UCSD-AML1 (cell line): ENCODE results near the gene PJA2.
"Not testable (repeated sequence)": the region's sequence is repeated elsewhere in the genome, so short reads cannot be mapped to it uniquely, and the experiment has no call there.

Experiments used
- DNase-seq: peaks from one replicate; lab custom pipeline; 2025; ENCODE audit not compliant: unreplicated experiment; lab: John Stamatoyannopoulos, UW

PJA2 gene

DNA sequence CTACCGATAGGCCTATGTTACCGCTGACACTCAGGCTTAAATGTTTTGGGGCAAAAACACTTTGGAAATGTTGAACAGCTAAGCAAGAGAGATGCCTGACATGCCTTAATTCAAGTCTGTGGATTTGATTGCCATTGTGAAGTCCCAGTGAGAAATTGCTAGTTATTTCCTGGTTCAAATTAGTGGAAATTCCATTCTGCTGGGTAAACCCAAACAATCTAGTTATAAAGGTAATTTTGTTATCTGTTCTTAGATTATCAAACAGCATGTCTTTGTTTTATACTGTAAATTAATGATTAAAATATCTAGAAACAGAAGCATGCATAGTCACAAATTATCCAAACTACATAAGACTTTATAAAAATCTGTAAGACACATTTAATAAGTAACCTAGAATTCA is 96.6 kb downstream of the PJA2 start:
- no peak for DNase-seq

DNA sequence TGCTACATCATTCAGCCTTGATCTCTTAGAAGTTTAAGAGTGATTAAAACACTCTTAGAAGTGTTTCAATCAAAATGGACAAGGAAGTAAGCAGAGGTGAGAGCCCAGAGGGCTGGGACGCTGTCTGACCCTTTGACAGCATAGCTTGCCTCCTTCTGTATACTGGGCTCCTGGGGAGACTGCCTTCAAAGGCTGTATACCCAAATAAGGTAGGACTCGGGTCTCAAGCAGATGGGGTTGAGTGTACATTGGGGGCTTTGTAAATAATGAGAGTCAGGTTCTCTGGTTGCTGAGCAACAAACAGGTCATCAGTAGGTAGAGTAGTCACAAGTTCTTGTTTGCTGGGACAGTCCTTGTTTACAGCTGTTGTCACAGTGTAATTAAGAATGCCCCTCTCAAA is 97.1 kb downstream of the PJA2 start:
- no peak for DNase-seq

DNA sequence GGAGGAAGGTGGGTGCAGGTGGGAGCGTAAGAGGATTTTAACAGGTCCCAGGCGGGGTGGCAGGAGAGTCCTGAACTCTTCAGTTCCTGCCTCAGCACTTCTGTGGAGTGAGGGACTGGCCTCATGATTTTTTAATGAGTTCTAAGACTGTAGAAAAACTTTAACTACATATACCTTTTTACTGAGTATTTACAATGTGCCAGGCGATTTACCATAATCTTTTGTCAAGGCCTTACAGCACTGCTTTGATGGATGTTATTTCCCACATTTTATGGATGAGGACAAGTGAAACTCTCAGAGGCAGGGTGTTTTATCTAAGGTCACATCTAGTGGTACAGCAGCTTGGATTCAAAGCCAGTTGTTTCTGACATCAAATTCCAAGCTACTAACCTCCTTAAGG is 99.5 kb downstream of the PJA2 start:
- no peak for DNase-seq

DNA sequence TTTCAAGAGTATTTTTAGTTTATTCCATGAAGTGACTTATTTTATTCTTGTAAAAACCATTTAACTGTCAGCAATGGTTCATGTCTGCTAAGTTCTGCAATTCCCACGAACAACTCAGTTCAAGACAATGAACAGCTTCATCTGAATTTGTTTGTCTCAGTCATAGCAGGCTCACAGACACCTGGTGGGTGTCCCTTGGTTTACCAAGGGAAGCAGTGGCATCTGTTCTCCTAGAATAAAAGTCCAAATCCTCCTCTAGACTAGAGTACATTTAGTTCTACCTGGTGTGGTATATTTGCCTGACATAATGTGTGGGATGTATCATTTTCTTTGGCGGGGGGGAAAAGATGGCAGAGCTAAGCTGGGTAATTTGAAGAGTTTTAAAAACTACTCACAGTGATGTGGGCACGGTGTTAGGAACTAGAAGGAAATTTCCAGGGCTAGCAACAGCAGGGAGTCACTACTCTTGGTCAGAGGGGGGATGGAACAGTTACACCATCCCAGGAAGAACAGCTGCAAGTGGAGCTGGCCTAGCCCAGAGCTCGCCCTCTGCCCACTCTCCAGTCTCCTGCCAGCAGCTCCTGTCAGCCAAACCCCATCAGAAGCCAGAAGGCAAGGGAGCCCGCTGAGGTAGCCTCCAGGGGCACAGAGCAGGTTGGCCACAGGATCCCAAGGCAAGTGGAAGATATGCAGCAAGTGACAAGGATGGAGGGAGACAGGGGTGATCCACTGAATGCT is 100.3 kb downstream of the PJA2 start:
- no peak for DNase-seq

DNA sequence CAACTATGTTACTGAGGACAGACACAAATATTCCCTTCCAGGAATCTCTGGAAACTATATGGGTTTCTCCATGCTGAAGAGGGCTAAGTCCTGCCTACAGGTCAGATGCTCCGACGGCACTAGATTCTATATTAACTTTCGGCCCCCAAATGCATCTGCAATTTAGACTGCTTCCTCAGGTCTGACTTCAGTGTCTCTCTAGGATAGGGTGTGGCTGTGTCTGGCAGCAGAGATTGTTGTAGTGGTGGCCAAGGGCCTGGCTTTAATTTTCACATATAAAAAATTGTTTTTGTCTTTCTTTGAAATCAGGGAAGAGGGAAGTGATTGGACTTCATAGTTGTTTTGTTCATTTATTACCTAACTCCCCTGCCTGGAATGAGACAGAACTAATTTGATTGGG is 101.8 kb downstream of the PJA2 start:
- DNase-seq, result no peak

DNA sequence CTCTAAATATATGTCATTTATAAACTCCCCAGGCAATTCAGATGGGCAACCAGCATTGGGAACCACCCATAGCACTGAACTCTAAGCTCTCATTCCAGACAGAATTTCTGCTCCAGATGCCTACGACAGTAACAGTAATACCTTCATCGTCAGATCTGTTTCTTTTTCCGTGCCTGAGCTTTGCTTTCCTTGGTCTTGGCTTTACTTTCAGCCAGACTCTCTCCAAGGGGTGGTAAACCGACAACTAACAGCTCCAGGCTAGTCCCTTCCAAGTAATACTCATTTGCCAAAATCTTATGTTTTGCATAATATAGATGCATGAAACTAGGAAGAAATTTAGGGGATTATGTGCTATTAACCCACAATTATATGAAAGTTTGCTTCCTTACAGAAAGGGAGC is 102.3 kb downstream of the PJA2 start:
- DNase-seq, result no peak

DNA sequence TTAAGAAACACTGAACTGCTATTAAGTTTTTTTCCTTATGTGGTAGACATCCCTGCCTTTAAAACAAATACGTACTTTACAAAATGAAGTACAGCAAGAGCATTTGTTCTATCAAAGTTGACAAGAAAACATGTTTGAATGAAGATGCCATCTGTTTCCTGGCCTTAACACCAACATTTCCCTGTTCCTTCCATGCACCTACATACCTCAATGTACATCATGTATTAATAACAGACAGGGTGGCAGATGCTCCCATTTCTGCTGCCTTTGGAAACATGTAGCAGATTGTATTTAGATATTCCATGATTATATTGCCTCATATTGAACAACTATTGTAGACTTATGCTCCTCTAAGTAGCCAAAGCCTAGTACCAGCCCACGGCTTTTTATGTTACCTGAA is 104.4 kb downstream of the PJA2 start:
- no peak for DNase-seq

DNA sequence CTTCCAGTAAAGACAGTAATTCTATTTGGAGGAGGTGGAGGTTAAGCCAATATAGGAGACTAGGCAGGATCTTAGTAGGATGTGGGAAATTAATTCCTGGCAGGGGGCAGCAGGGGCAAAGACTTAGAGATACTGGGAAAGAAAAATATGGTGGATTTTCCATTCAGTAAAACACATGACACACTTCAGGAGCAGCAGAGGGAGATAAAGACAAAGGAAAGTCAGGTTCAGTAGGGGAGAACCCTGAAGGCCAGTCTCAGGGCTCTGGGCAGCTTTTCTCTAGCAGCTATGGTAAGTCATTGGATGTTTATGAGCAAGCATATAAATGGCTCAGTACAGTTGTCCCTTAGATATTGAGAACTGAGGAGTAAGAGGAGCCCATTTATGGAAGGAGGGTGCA is 105.5 kb downstream of the PJA2 start:
- no peak for DNase-seq

DNA sequence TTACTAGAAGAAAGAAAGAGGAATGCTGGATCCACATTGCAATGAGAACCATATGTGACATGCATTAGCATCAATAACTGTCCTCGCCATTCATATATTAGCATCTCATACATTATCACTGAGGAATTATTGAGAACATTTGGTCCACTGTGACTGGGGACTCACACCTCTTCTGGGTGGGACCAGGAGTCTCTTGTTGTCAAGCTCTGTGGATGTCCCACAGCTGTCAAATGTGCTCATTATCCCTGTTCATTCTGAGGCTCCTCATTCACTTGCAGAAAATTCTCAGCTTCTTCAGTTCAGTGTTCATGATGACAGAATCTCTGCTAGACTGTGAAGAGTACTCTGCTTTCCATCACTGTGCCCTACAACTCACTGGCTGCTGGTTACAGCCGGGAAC is 109.4 kb downstream of the PJA2 start:
- no peak for DNase-seq

DNA sequence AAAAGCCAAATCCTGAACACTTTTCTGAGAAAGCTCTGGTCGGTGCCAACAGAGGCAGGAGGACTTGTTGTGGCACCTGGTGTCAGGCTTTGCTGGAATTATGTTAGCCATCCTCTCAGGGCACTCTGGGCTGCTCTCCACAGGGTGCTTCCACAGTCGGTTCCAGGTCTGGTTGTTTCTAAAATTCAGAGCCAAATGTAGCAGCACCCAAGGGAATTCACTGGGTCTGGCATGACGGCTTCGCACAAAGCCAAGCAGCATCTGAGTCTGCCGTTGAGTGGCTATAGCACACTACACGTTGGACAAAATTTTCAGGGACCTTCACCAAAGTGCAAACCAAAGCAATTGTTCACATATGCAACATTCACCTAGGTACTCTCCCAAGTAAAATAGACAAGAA is 110.2 kb downstream of the PJA2 start:
- DNase-seq, result no peak

DNA sequence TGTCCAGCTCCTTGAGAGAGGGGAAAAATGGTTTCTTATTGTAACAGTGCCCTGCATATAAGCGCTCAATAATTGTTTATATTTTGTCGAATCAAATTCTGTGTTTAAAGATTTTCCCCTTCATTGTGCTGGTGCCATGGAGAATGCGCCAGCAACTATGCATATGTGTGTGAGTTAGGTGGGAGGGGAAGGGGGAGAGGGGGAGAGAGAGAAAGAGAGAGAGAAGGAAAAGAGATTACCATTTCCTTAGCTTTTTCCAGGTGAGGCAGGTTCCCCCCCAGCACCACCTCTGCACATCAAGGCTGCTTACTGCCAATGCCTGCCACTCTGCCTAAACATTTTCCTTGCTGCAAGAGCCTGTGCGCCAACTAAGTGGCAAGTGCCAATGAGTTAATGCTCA is 111.0 kb downstream of the PJA2 start:
- DNase-seq, result no peak

DNA sequence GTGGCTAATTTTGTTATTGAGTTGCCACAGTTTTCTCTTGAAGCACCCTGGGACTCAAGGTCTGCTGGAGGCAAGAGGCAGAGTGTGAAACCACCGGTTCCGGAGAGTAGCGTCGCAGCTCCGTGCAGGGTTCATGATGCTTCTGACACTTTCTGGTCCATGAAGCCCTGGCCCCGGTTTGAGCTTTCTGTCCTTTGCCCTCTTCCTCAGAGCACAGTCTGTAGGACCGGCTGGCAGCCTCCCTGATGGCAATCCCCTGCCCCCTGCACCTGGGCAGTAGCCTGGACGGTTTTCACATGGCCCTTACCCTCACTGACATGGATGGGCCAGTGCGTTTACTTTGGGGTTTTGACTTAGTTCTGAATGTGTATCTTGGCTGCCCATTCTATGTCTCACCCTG is 111.9 kb downstream of the PJA2 start:
- no peak for DNase-seq

DNA sequence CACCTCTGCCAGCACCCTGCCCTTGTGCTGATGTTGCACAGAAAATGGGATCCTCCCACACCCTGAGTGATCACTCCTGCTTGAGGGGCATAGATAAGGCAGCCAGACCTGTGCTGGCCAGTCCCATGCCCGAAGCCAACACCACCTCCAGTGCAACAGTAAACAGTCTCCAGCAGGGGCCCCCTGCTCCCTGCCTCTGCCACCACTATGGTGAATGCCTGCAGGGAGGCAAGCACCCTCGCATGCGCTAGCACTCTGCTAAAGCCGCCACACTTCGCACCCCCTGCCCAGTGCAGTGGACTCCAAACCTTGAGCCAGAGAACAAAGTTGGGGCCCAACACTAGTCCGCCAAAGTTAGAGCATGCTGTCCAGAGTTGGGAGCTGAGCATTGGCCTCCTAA is 118.7 kb downstream of the PJA2 start:
- no peak for DNase-seq

DNA sequence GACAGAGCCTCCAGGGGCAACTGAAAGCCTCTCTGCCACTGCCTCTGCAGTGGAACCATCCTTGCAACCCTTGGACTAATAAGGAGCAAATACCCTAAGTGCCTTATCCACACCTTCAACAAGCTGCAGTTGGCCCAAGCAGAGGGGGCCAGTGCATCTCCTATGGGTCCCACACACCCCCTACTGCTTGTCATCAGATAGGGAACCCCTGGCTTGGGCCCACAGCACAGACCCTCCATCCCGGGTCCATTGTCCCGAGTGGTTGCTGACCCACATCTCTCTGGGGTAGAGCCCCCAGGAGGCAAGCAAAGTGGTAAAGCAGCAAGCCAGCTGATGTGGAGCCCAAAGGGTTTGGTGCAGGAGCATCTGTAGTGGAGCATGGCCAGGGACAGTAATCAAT is 119.5 kb downstream of the PJA2 start:
- no peak for DNase-seq

DNA sequence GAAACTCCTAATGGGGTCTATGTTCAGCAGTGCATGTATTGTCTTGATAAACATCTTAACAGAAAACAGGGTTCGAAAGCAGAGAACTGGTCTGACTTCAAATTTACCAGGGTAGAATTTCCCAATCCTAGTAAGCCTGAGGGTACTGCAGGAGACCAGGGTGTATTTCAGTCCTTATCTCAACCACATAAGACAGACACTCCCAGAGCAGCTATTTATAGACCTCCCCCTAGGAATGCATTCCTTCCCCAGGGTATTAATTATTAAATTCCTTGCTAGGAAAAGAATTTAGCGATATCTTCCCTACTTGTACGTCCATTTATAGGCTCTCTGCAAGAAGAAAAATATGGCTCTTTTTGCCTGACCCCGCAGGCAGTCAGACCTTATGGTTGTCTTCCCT is 123.1 kb downstream of the PJA2 start:
- not testable (repeated sequence) for DNase-seq
